K562 (cell line): ENCODE results near the gene CARM1. TPM values are rescaled to one million over a fixed set of nuclear protein-coding genes. Genes with fewer than 3 reads are reported as not detected.

Experiments
- CHD1 ChIP-seq: fragments of 200-600 bp; sonication (generic); IDR thresholded peaks from one replicate; pipeline ENCODE4 v1.6.1; 2012; ENCODE audit warnings: mild to moderate bottlenecking, moderate library complexity, low read length, inconsistent platforms
- DDX20 ChIP-seq: fragments of 450-650 bp; IDR thresholded peaks from 2 replicates; pipeline ENCODE4 v1.6.1; 2016; ENCODE audit warnings: missing genetic modification characterization, low read depth, mild to moderate bottlenecking, missing compliant biosample characterization, moderate library complexity
- HDAC2 ChIP-seq: fragments of 450-650 bp; IDR thresholded peaks from 2 replicates; pipeline ENCODE4 v1.6.1; 2016; ENCODE audit warnings: mild to moderate bottlenecking
- MCM2 ChIP-seq: fragments of 450-650 bp; IDR thresholded peaks from 2 replicates; pipeline ENCODE4 v1.6.1; 2017; ENCODE audit warnings: low read depth, mild to moderate bottlenecking
- MTA2 ChIP-seq: fragments of 450-650 bp; IDR thresholded peaks from 2 replicates; pipeline ENCODE4 v1.6.1; 2016; ENCODE audit warnings: low read depth
- NFIX ChIP-seq: fragments of 250-450 bp; sonication (Bioruptor Pico); IDR thresholded peaks from 2 replicates; pipeline ENCODE4 v1.4.0; 2020; ENCODE audit warnings: low read depth, mild to moderate bottlenecking, moderate library complexity
- NRF1 ChIP-seq, 2 experiments: fragments of 450-650 bp; IDR thresholded peaks in 1 of 2; conservative IDR thresholded peaks in 1 of 2; 2 replicates each; pipeline ENCODE4 v1.6.1; 2014; ENCODE audit warnings: mild to moderate bottlenecking in 2 of 2
- PHTF2 ChIP-seq: fragments of 250-450 bp; sonication (Bioruptor Pico); IDR thresholded peaks from 2 replicates; pipeline ENCODE4 v1.5.0; 2021; ENCODE audit warnings: mild to moderate bottlenecking
- RCOR1 ChIP-seq, 2 experiments: IDR thresholded peaks; 2 replicates each; pipeline ENCODE4 v1.6.1; 2012; ENCODE audit warnings: low read depth in 2 of 2, low read length in 2 of 2, borderline replicate concordance in 1 of 2, improper control_type of control experiment in 1 of 2
- SRSF3 ChIP-seq: fragments of 200-400 bp; formaldehyde crosslinking; IDR thresholded peaks from 2 replicates; pipeline ENCODE4 v1.6.1; 2016; ENCODE audit warnings: mild to moderate bottlenecking, low read length, moderate library complexity; ENCODE audit not compliant: insufficient read depth
- TAL1 ChIP-seq: fragments of 450-650 bp; IDR thresholded peaks from 2 replicates; pipeline ENCODE4 v1.6.1; 2016; ENCODE audit warnings: mild to moderate bottlenecking
- TEAD2 ChIP-seq: fragments of 450-650 bp; IDR thresholded peaks from 2 replicates; pipeline ENCODE4 v1.6.1; 2016; ENCODE audit warnings: missing genetic modification characterization, control low read depth, missing compliant biosample characterization
- ZFP1 ChIP-seq: fragments of 450-650 bp; formaldehyde crosslinking; IDR thresholded peaks from 2 replicates; pipeline ENCODE4 v1.4.0; 2020; ENCODE audit warnings: mild to moderate bottlenecking, mixed read lengths
- ZNF124 ChIP-seq: sonication (generic); formaldehyde crosslinking; IDR thresholded peaks from 2 replicates; pipeline ENCODE4 v1.8.1; 2022; ENCODE audit warnings: missing genetic modification reagents
- ZNF436 ChIP-seq: fragments of 250-450, 450-650 bp; sonication (Bioruptor Pico); formaldehyde crosslinking; IDR thresholded peaks from 2 replicates; pipeline ENCODE4 v1.7.0; 2020; ENCODE audit warnings: mild to moderate bottlenecking
- ZNF586 ChIP-seq: fragments of 450-650 bp; formaldehyde crosslinking; conservative IDR thresholded peaks from 2 replicates; pipeline ENCODE4 v1.4.0; 2020; ENCODE audit warnings: mild to moderate bottlenecking, moderate library complexity
- polyA plus RNA-seq, 8 experiments: library from polyadenylated mRNA; depleted of rRNA in 4 of 8; stranded (reverse) in 5 of 8; unstranded in 3 of 8; fragments of >200 nt; fragmentation: Nextera tagmentation in 2 of 8; fragmentation: Illumina TruSeq in 1 of 8; extraction: Ambion mirVana in 2 of 8; extraction: Trizol in 1 of 8; gene quantifications; 2 replicates each; pipeline versions ENCODE4 v1.2.1 to v1.2.3, GENCODE V29; 2011 to 2014; ENCODE audit warnings: inconsistent platforms in 1 of 8, missing spikeins in 1 of 8
- total RNA-seq, 7 experiments: library from RNA; depleted of rRNA in 6 of 7; stranded (reverse); fragments of >200 nt in 6 of 7; fragmentation: Illumina TruSeq in 2 of 7; extraction: Trizol in 2 of 7; gene quantifications; 2 replicates each; pipeline versions ENCODE4 v1.2.1 to v1.2.3, GENCODE V29; 2011 to 2021; ENCODE audit warnings: low replicate concordance in 1 of 7
- TF ChIP-seq, protein P1 (sequence below): fragments of 250-450 bp; sonication (Bioruptor Pico); IDR thresholded peaks from 2 replicates; pipeline ENCODE4 v1.5.0; 2020; ENCODE audit warnings: mild to moderate bottlenecking, borderline replicate concordance
- TF ChIP-seq, protein P2 (sequence below): fragments of 450-650 bp; IDR thresholded peaks from 2 replicates; pipeline ENCODE4 v1.6.1; 2016; ENCODE audit warnings: antibody characterized with exemption
- TF ChIP-seq, protein P3 (sequence below): fragments of 250-450 bp; sonication (Bioruptor Pico); IDR thresholded peaks from 2 replicates; pipeline ENCODE4 v1.8.0; 2022; ENCODE audit warnings: inconsistent platforms
- TF ChIP-seq, protein P4 (sequence below): IDR thresholded peaks from 2 replicates; pipeline ENCODE4 v1.6.1; 2011; ENCODE audit not compliant: insufficient read length; ENCODE audit errors: extremely low read depth
- TF ChIP-seq, protein P5 (sequence below): fragments of 450-650 bp; conservative IDR thresholded peaks from 2 replicates; pipeline ENCODE4 v1.6.1; 2016; ENCODE audit warnings: missing genetic modification characterization, low read depth, mild to moderate bottlenecking, control low read depth, missing compliant biosample characterization

The CARM1 gene
- total and polyA plus RNA-seq, 9 of the 15 experiments (the other 6 are each of a cell fraction or from before 2014, with no cell fraction given) = 0.36 to 86.0 (median 29.7) TPM

DNA sequence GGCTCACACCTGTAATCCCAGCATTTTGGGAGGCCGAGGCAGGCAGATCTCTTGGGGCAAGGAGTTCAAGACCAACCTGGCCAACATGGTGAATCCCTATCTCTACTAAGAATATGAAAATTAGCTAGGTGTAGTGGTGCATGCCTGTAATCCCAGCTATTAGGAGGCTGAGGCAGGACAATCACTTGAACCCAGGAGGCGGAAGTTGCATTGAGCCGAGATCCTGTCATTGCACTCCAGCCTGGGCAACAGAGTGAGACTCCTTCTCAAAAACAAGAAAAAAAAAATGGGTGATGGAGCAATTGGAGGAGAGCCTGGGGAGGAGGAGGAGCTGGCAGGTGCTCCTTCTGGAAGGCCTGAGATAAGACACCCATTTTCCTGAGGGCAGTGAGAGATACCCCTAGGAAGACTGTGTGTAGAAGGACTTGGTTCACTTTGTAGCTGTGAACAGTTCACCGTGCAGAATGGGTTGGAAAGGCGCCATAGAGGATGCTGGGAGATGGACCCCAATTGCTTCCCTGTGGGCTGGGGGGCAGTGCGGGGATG, 8.7 kb upstream of the CARM1 start (continued):
- TF ChIP-seq PHTF2 (CRISPR knock-in tag) (no peak), TEAD2 (no peak), HDAC2 (0 out of 2 replicates have a peak, but pooled peaks have one; percentile 12), MTA2 (peak; percentile 55), DDX20 (tag) (no peak), ZNF436 (CRISPR knock-in tag) (no peak), TAL1 (peak; percentile 67), RCOR1 (IDR thresholded peaks at IDR 0.05; ENCODE audit: borderline replicate concordance in 1 of 2, low read depth in 2 of 2, low read length in 2 of 2) (peak in 1 of 2 experiments; percentile 42; a peak in 1 of 4 replicates), SRSF3 (no peak), MCM2 (no peak), CHD1 (no peak), ZFP1 (CRISPR knock-in tag) (no peak), NRF1 (conservative IDR thresholded peaks at IDR 0.05 in 1 of 2, IDR thresholded peaks at IDR 0.05 in 1 of 2) (no peak), ZNF586 (no peak), NFIX (CRISPR knock-in tag) (no peak), ZNF124 (CRISPR knock-in tag) (no peak)
- TF ChIP-seq, protein P1, sequence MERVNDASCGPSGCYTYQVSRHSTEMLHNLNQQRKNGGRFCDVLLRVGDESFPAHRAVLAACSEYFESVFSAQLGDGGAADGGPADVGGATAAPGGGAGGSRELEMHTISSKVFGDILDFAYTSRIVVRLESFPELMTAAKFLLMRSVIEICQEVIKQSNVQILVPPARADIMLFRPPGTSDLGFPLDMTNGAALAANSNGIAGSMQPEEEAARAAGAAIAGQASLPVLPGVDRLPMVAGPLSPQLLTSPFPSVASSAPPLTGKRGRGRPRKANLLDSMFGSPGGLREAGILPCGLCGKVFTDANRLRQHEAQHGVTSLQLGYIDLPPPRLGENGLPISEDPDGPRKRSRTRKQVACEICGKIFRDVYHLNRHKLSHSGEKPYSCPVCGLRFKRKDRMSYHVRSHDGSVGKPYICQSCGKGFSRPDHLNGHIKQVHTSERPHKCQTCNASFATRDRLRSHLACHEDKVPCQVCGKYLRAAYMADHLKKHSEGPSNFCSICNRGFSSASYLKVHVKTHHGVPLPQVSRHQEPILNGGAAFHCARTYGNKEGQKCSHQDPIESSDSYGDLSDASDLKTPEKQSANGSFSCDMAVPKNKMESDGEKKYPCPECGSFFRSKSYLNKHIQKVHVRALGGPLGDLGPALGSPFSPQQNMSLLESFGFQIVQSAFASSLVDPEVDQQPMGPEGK = no peak
- TF ChIP-seq, protein P2, sequence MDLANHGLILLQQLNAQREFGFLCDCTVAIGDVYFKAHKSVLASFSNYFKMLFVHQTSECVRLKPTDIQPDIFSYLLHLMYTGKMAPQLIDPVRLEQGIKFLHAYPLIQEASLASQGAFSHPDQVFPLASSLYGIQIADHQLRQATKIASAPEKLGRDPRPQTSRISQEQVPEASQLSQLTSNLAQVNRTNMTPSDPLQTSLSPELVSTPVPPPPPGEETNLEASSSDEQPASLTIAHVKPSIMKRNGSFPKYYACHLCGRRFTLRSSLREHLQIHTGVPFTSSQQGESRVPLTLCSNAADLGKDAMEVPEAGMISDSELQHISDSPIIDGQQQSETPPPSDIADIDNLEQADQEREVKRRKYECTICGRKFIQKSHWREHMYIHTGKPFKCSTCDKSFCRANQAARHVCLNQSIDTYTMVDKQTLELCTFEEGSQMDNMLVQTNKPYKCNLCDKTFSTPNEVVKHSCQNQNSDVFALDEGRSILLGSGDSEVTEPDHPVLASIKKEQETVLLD = no peak
- TF ChIP-seq, protein P3, sequence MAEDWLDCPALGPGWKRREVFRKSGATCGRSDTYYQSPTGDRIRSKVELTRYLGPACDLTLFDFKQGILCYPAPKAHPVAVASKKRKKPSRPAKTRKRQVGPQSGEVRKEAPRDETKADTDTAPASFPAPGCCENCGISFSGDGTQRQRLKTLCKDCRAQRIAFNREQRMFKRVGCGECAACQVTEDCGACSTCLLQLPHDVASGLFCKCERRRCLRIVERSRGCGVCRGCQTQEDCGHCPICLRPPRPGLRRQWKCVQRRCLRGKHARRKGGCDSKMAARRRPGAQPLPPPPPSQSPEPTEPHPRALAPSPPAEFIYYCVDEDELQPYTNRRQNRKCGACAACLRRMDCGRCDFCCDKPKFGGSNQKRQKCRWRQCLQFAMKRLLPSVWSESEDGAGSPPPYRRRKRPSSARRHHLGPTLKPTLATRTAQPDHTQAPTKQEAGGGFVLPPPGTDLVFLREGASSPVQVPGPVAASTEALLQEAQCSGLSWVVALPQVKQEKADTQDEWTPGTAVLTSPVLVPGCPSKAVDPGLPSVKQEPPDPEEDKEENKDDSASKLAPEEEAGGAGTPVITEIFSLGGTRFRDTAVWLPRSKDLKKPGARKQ (CRISPR knock-in tag) = no peak
- TF ChIP-seq, protein P4, sequence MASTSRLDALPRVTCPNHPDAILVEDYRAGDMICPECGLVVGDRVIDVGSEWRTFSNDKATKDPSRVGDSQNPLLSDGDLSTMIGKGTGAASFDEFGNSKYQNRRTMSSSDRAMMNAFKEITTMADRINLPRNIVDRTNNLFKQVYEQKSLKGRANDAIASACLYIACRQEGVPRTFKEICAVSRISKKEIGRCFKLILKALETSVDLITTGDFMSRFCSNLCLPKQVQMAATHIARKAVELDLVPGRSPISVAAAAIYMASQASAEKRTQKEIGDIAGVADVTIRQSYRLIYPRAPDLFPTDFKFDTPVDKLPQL = no peak
- TF ChIP-seq, protein P5, sequence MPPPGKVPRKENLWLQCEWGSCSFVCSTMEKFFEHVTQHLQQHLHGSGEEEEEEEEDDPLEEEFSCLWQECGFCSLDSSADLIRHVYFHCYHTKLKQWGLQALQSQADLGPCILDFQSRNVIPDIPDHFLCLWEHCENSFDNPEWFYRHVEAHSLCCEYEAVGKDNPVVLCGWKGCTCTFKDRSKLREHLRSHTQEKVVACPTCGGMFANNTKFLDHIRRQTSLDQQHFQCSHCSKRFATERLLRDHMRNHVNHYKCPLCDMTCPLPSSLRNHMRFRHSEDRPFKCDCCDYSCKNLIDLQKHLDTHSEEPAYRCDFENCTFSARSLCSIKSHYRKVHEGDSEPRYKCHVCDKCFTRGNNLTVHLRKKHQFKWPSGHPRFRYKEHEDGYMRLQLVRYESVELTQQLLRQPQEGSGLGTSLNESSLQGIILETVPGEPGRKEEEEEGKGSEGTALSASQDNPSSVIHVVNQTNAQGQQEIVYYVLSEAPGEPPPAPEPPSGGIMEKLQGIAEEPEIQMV (tag) = peak; percentile 38; the same call in 1 of the 2 replicates
